Osteoblast (primary cell): ENCODE results near the gene TM9SF4. TPM values are rescaled to one million over a fixed set of nuclear protein-coding genes. Genes with fewer than 3 reads are reported as not detected.

ENCODE experiments used
- DNase-seq: peaks from one replicate; pipeline ENCODE4 v3.0.0; 2011; ENCODE audit warnings: low spot score, mixed read lengths; ENCODE audit not compliant: insufficient read length; ENCODE audit errors: missing footprints
- H2AFZ ChIP-seq: 2 replicates; pipeline ENCODE4 v1.6.0; 2011; ENCODE audit warnings: mild to moderate bottlenecking, low read length
- H3K27ac ChIP-seq: 2 replicates; pipeline ENCODE4 v1.5.1; 2011; ENCODE audit warnings: mild to moderate bottlenecking, low read depth, low read length, moderate library complexity
- H3K27me3 ChIP-seq: 2 replicates; pipeline ENCODE4 v1.6.0; 2012; ENCODE audit warnings: mild to moderate bottlenecking, control low read depth, inconsistent platforms, low read length, moderate library complexity; ENCODE audit not compliant: insufficient read depth
- H3K36me3 ChIP-seq: 2 replicates; pipeline ENCODE4 v1.5.1; 2011; ENCODE audit warnings: mild to moderate bottlenecking, low read length, control low read depth, moderate library complexity; ENCODE audit not compliant: insufficient read depth
- H3K4me1 ChIP-seq: 2 replicates; pipeline ENCODE4 v1.5.1; 2011; ENCODE audit warnings: mild to moderate bottlenecking, low read length, control low read depth, moderate library complexity; ENCODE audit not compliant: insufficient read depth
- H3K4me2 ChIP-seq: 2 replicates; pipeline ENCODE4 v1.6.0; 2011; ENCODE audit warnings: mild to moderate bottlenecking, low read length; ENCODE audit not compliant: insufficient read depth
- H3K4me3 ChIP-seq: fragments of 200-600 bp; sonication (generic); 3 replicates; pipeline ENCODE4 v1.5.1; 2012; ENCODE audit warnings: mild to moderate bottlenecking, low read length, inconsistent platforms; ENCODE audit not compliant: insufficient read depth
- H3K79me2 ChIP-seq: 2 replicates; pipeline ENCODE4 v1.6.0; 2012; ENCODE audit warnings: mild to moderate bottlenecking, low read length, control low read depth, inconsistent platforms; ENCODE audit not compliant: insufficient read depth
- H3K9me3 ChIP-seq: 2 replicates; pipeline ENCODE4 v1.5.1; 2011; ENCODE audit warnings: low read depth, low read length, control low read depth
- H4K20me1 ChIP-seq: 2 replicates; pipeline ENCODE4 v1.6.0; 2012; ENCODE audit warnings: mild to moderate bottlenecking, low read length, control low read depth; ENCODE audit not compliant: insufficient read depth
- total RNA-seq: library from RNA; depleted of rRNA; stranded (reverse); fragments of >200 nt; gene quantifications from 2 replicates; pipeline ENCODE4 v1.2.3, GENCODE V29; 2012
- TF ChIP-seq, protein P1 (sequence below): IDR thresholded peaks from 2 replicates; pipeline ENCODE4 v1.5.1; 2011; ENCODE audit warnings: mild to moderate bottlenecking, low read depth, low read length, moderate library complexity; ENCODE audit errors: extremely low read depth

TM9SF4 gene
- total RNA-seq, 1 donor: 48.1 TPM

DNA sequence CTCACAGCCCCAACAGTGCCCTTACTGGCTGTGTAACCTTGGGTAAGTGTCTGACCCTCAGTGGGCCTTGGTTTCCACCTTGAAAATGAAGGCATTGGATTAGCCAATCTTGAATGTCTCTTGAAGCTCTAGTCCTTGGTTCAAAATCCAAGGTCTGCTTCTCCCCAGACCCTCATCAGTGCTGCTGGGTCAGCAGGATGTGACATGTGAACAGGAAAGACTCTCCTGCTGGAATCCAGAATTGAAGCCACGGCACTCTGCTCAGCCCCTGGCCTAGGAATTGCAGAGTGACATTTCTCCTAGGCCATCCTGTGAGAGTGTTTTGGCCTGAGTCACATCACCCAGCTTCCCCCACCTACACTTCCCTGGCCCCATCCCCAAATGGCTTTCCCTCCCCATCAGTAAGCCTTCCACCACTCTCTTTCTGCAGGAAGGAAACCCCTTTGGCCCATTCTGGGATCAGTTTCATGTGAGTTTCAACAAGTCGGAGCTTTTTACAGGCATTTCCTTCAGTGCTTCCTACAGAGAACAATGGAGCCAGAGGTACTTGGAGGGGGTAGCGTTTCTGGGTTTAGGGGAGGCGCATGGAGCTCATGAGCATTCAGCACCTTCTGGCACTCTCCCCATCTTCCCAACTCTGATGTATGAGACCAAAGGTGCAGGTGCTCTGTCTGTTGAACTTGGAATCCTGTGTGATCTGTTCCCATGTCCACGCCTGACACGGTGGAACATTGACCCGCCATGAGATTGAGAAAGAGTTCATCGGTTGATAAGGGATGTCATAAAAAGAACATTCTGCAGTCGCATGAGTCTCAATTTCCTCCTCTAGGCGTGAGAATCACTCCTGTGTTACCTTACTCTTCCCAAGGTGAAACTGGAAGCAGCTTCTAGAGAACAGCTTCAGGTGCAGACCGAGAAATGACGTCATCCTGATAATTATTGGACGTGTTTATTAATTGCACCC is 106.9 kb downstream of the TM9SF4 start:
- Histone ChIP-seq H3K36me3 (peaks cover 63% of the 10 kb centered on the region), H4K20me1 (peaks cover 1% of the 10 kb centered on the region), H2AFZ (no peak overlapping the region), H3K9me3 (no peaks in the 10 kb centered on the region), H3K27ac (no peak overlapping the region), H3K27me3 (no peaks in the 10 kb centered on the region), H3K4me2 (no peak overlapping the region), H3K4me1 (no peaks in the 10 kb centered on the region), H3K4me3 (no peak overlapping the region), H3K79me2 (peaks cover 9% of the 10 kb centered on the region)
- no peak for DNase-seq
- TF ChIP-seq, protein P1, sequence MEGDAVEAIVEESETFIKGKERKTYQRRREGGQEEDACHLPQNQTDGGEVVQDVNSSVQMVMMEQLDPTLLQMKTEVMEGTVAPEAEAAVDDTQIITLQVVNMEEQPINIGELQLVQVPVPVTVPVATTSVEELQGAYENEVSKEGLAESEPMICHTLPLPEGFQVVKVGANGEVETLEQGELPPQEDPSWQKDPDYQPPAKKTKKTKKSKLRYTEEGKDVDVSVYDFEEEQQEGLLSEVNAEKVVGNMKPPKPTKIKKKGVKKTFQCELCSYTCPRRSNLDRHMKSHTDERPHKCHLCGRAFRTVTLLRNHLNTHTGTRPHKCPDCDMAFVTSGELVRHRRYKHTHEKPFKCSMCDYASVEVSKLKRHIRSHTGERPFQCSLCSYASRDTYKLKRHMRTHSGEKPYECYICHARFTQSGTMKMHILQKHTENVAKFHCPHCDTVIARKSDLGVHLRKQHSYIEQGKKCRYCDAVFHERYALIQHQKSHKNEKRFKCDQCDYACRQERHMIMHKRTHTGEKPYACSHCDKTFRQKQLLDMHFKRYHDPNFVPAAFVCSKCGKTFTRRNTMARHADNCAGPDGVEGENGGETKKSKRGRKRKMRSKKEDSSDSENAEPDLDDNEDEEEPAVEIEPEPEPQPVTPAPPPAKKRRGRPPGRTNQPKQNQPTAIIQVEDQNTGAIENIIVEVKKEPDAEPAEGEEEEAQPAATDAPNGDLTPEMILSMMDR: no peak

Other genes starting within 250 kb of the TM9SF4 start
- 1.2 and 1.4 TPM in 2 replicates for gene DUSP15, start 239.2 kb upstream of the TM9SF4 start, total RNA-seq
- 0.59 and 0.72 TPM in 2 replicates for gene TTLL9, start 239.1 kb upstream of the TM9SF4 start, total RNA-seq
- 2.2 and 2.7 TPM in 2 replicates for gene PDRG1, start 157.7 kb upstream of the TM9SF4 start, total RNA-seq
- under 0.01 TPM in 1 of 2 replicates, not detected in the other for gene XKR7, start 141.6 kb upstream of the TM9SF4 start, total RNA-seq
- gene CCM2L, start 99.3 kb upstream of the TM9SF4 start, total RNA-seq: not detected in 2 replicates
- gene HCK, start 57.5 kb upstream of the TM9SF4 start, total RNA-seq: 0.36 TPM in 1 of 2 replicates, not detected in the other
- gene PLAGL2, start 98.0 kb downstream of the TM9SF4 start, total RNA-seq: 2.5 and 2.7 TPM in 2 replicates
- gene POFUT1, start 98.2 kb downstream of the TM9SF4 start, total RNA-seq: 40.9 and 43.0 TPM in 2 replicates
- 37.4 and 39.4 TPM in 2 replicates for gene KIF3B, start 167.9 kb downstream of the TM9SF4 start, total RNA-seq
- gene ASXL1, start 248.6 kb downstream of the TM9SF4 start, total RNA-seq: 64.2 and 68.8 TPM in 2 replicates